ENCODE measurements around the gene VASP.

VASP gene

DNA sequence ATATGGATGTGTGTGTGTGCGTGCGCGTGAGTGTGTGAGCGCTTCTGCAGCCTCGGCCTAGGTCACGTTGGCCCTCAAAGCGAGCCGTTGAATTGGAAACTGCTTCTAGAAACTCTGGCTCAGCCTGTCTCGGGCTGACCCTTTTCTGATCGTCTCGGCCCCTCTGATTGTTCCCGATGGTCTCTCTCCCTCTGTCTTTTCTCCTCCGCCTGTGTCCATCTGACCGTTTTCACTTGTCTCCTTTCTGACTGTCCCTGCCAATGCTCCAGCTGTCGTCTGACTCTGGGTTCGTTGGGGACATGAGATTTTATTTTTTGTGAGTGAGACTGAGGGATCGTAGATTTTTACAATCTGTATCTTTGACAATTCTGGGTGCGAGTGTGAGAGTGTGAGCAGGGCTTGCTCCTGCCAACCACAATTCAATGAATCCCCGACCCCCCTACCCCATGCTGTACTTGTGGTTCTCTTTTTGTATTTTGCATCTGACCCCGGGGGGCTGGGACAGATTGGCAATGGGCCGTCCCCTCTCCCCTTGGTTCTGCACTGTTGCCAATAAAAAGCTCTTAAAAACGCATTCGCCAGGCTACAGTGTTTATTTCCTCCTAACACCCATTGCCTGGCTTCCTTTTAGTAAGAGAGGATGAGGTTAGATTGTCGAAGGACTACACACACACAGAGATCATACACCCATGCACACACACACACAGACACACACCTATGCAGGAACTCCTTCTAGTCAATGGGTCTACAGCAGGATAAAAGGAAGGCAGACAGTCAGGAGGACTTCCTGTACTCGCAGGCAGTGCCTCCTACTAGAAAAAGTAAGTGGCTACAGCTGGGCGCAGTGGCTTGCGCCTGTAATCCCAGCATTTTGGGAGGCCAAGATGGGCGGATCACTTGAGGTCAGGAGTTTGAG is 32.4 kb upstream of the VASP start:
- H3K79me2 ChIP-seq (ENCODE audit: control insufficient read depth, insufficient read depth, low read length, unreplicated experiment), result no peaks in the 10 kb centered on the region
- H3K27me3 ChIP-seq (ENCODE audit: insufficient read depth, low read length), result no peaks in the 10 kb centered on the region
- H3K27ac ChIP-seq (ENCODE audit: low read depth, low read length), result no peak overlapping the region
- no peaks in the 10 kb centered on the region for H3K36me3 ChIP-seq (ENCODE audit: insufficient read depth, low read length)
- no peak overlapping the region for H3K4me3 ChIP-seq (ENCODE audit: low read depth, low read length)
- H2AFZ ChIP-seq (ENCODE audit: low read length, unreplicated experiment), result no peak overlapping the region
- peaks cover 3% of the 10 kb centered on the region for H3K4me1 ChIP-seq (ENCODE audit: control insufficient read depth, insufficient read depth, low read length, unreplicated experiment)

DNA sequence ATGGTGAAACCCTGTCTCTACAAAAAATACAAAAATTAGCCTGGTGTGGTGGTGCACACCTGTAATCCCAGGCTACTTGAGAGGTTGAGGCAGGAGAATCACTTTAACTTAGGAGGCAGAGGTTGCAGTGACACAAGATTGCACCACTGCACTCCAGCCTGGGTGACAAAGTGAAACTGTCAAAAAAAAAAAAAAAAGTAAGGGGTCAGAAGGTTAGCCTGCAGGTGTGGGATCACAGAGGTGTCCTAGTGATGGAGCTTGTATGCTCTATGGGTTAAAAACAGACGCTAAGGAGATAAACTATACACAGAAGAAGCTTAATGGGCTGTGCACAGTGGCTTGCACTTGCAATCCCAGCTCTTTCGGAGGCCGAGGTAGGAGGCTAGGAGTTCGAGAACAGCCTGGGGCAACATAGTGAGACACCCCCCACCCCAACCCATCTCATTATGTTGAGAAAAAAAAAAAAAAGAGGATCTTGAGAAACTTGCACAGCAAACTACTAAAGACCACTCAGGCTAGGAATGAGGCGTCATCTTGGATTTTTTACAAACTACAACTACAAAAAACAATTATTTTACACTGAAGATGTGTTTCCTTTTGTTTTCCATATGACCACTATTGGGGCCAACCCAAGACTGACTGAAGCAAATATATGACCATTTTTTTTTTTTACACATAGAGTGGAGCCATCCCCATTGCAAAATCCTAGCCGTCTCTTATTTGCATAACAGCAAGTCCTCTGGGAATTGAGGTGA is 31.6 kb upstream of the VASP start:
- H3K4me3 ChIP-seq (ENCODE audit: low read depth, low read length), result no peak overlapping the region
- no peak overlapping the region for H3K27ac ChIP-seq (ENCODE audit: low read depth, low read length)
- no peaks in the 10 kb centered on the region for H3K79me2 ChIP-seq (ENCODE audit: control insufficient read depth, insufficient read depth, low read length, unreplicated experiment)
- H3K27me3 ChIP-seq (ENCODE audit: insufficient read depth, low read length), result no peaks in the 10 kb centered on the region
- peaks cover 3% of the 10 kb centered on the region for H3K4me1 ChIP-seq (ENCODE audit: control insufficient read depth, insufficient read depth, low read length, unreplicated experiment)
- no peak overlapping the region for H2AFZ ChIP-seq (ENCODE audit: low read length, unreplicated experiment)
- no peaks in the 10 kb centered on the region for H3K36me3 ChIP-seq (ENCODE audit: insufficient read depth, low read length)

DNA sequence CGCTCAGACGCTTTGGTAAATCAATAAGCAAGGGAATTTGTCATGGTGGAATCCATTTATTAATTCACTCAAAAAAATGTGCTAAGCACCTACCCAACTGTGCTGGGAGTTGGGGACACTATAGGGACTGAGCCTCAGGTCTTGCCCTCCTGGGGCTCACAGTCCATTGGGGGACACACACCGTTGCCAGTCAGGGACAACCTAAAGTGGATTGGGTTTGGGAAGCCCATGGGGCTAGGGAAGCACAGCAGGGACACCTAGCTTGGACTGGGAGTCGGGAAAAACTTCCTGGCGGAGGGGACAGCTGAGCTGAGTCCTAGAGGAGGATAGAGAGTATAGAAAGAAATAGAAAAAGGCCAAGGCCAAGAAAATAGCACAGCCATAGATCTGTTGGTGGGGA is 31.0 kb upstream of the VASP start:
- Histone ChIP-seq H3K27me3 (ENCODE audit: insufficient read depth, low read length) (no peaks in the 10 kb centered on the region), H3K4me1 (ENCODE audit: control insufficient read depth, insufficient read depth, low read length, unreplicated experiment) (peaks cover 3% of the 10 kb centered on the region), H3K79me2 (ENCODE audit: control insufficient read depth, insufficient read depth, low read length, unreplicated experiment) (no peaks in the 10 kb centered on the region), H2AFZ (ENCODE audit: low read length, unreplicated experiment) (no peak overlapping the region), H3K36me3 (ENCODE audit: insufficient read depth, low read length) (no peaks in the 10 kb centered on the region), H3K4me3 (ENCODE audit: low read depth, low read length) (no peak overlapping the region), H3K27ac (ENCODE audit: low read depth, low read length) (no peak overlapping the region)

DNA sequence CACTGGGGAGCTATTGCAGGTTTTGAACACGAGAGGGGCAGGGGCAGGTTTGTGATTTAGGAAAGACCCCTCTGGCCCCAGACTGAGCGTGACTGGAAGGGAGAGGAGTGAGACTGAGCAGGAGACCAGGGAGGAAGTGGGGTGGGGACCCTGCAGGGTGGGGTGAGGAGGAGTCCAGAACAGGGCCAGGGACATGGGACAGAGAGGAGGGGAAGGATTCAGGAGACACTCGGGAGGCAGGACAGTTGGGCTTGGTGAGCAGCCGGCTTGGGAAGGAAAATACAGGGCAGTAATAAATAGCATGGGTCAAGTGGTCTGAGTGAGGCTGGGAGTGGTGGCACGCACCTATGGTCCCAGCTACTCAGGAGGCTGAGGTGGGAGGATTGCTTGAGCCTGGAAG is 30.1 kb upstream of the VASP start:
- no peak overlapping the region for H3K4me3 ChIP-seq (ENCODE audit: low read depth, low read length)
- peaks cover 3% of the 10 kb centered on the region for H3K4me1 ChIP-seq (ENCODE audit: control insufficient read depth, insufficient read depth, low read length, unreplicated experiment)
- no peaks in the 10 kb centered on the region for H3K79me2 ChIP-seq (ENCODE audit: control insufficient read depth, insufficient read depth, low read length, unreplicated experiment)
- no peak overlapping the region for H2AFZ ChIP-seq (ENCODE audit: low read length, unreplicated experiment)
- H3K36me3 ChIP-seq (ENCODE audit: insufficient read depth, low read length), result no peaks in the 10 kb centered on the region
- H3K27me3 ChIP-seq (ENCODE audit: insufficient read depth, low read length), result no peaks in the 10 kb centered on the region
- H3K27ac ChIP-seq (ENCODE audit: low read depth, low read length), result no peak overlapping the region

DNA sequence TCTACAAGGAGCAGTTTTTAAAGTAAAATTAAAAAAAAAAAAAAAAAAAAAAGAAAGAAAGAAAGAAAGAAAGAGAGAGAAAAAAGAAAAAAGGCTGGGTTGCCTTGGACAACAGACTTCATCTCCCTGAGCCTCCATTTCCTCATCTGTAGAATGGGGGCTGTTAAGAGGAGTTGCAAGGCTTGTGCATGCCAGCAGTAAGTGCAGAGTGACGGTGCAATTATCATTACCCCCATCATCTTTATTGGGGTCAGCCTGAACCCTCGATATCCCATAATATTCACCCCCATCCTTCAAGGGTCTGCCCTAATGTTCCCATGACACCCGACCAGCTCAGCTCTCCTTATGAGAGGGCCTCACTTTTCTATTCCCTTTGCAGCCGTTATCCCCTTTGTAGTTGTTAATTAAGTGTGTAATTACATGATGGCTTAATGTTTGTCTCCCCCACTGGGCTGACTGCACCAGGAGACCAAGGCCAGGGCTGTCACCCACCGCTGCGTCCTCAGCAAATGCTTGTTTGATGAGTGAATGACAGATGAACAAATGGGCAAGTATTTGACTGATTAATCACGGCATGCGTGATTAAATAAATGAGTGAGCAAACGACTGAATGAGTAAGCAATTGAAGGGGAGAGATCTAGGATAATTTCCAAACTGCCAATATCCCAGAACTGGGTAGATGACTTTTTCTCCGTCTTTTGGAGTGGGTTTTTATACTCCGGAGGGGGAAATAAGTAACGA is 29.4 kb upstream of the VASP start:
- H2AFZ ChIP-seq (ENCODE audit: low read length, unreplicated experiment), result no peak overlapping the region
- H3K4me3 ChIP-seq (ENCODE audit: low read depth, low read length), result peak overlapping the region; percentile 78
- H3K36me3 ChIP-seq (ENCODE audit: insufficient read depth, low read length), result no peaks in the 10 kb centered on the region
- H3K27ac ChIP-seq (ENCODE audit: low read depth, low read length), result peak overlapping the region; percentile 93
- H3K79me2 ChIP-seq (ENCODE audit: control insufficient read depth, insufficient read depth, low read length, unreplicated experiment), result no peaks in the 10 kb centered on the region
- peaks cover 3% of the 10 kb centered on the region for H3K4me1 ChIP-seq (ENCODE audit: control insufficient read depth, insufficient read depth, low read length, unreplicated experiment)
- H3K27me3 ChIP-seq (ENCODE audit: insufficient read depth, low read length), result no peaks in the 10 kb centered on the region

DNA sequence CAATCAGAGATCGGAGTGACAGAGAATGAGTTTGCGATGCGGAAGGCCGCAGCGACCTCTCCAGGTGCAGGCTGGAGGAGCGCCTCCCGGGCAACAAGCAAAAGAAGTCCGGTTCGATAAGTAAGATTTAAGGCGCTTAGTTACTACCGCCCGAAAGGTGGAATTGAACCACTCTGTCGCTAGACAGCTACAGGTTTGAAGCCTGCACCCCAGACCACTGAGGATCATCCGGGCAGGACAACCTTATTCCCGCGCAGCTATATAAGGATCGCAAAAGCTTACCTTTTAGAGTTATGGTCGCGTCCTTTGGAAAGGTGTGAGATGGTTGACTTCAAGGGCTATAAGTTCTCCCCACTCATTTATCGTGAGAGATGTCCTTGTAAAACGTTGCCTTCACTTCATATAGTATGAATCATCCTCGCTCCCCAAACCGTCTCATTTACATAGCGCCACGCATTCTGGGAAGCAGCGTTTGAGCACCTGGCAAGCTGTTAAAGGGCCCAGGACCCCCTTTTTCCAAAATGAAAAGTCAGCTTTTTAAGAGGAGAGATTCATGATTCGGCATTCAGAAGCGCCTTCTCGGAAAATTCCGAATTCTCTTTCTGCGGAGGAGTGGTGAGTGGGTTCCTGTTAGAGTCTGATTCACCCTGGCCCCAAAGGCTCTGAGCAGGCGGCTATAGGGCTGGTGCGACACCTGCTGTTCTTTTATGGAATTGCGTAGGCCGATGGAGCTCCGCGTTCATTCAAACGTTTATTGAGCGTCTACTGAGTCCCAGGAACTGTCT is 28.6 kb upstream of the VASP start:
- Histone ChIP-seq H3K27ac (ENCODE audit: low read depth, low read length) (peak overlapping the region; percentile 93), H3K79me2 (ENCODE audit: control insufficient read depth, insufficient read depth, low read length, unreplicated experiment) (no peaks in the 10 kb centered on the region), H3K4me1 (ENCODE audit: control insufficient read depth, insufficient read depth, low read length, unreplicated experiment) (peaks cover 3% of the 10 kb centered on the region), H3K36me3 (ENCODE audit: insufficient read depth, low read length) (no peaks in the 10 kb centered on the region), H3K27me3 (ENCODE audit: insufficient read depth, low read length) (no peaks in the 10 kb centered on the region), H2AFZ (ENCODE audit: low read length, unreplicated experiment) (peak overlapping the region; percentile 49), H3K4me3 (ENCODE audit: low read depth, low read length) (peak overlapping the region; percentile 78)

DNA sequence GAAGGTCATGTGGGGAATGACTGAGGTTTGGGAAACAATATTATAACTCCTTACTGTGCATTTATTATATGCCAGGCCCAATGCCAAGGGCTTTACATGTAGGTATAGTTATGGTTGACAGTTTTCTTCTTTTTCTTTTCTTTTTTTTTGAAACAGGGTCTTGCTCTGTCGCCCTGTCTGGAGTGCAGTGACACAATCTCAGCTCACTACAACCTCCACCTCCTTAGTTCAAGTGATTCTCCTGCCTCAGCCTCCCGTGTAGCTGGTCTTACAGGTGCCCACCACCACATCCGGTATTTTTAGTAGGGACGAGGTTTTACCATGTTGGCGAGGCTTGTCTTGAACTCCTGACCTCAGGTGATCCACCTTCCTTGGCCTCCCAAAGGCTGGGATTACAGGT is 24.2 kb upstream of the VASP start:
- H3K4me3 ChIP-seq (ENCODE audit: low read depth, low read length), result no peak overlapping the region
- peaks cover under 1% of the 10 kb centered on the region for H3K4me1 ChIP-seq (ENCODE audit: control insufficient read depth, insufficient read depth, low read length, unreplicated experiment)
- H3K36me3 ChIP-seq (ENCODE audit: insufficient read depth, low read length), result no peaks in the 10 kb centered on the region
- no peaks in the 10 kb centered on the region for H3K27me3 ChIP-seq (ENCODE audit: insufficient read depth, low read length)
- no peaks in the 10 kb centered on the region for H3K79me2 ChIP-seq (ENCODE audit: control insufficient read depth, insufficient read depth, low read length, unreplicated experiment)
- H2AFZ ChIP-seq (ENCODE audit: low read length, unreplicated experiment), result no peak overlapping the region
- no peak overlapping the region for H3K27ac ChIP-seq (ENCODE audit: low read depth, low read length)

DNA sequence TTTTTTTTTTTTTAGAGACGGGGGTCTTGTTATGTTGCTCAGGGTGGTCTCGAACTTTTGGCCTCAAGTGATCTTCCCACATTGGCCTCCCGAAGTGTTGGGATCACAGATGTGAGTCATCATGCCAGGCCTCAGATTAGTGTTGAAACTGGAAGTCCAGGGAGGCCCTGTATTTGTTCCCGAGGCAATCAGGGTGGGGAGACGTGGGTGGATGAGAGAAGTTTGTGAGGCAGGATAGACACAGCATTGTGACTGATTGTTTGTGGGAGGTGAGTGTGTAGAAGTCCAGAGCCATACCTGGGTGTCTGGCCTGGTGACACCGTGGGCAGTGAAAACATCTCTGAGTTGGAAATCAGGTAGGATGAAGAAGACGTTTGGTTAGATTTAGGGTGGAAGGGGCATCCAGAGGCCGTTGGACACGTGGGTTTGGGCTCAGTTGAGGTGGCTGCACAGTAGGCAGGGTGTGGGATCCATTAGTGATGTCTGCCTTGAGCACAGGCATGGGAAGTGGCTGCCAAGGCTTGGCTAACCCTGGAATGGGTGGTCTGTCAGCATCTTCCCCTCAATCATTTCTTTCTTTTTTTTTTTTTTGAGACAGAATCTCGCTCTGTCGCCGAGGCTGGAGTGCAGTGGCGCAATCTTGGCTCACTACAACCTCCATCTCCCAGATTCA is 22.9 kb upstream of the VASP start:
- Histone ChIP-seq H2AFZ (ENCODE audit: low read length, unreplicated experiment) (no peak overlapping the region), H3K79me2 (ENCODE audit: control insufficient read depth, insufficient read depth, low read length, unreplicated experiment) (no peaks in the 10 kb centered on the region), H3K27ac (ENCODE audit: low read depth, low read length) (no peak overlapping the region), H3K4me3 (ENCODE audit: low read depth, low read length) (no peak overlapping the region), H3K36me3 (ENCODE audit: insufficient read depth, low read length) (no peaks in the 10 kb centered on the region), H3K27me3 (ENCODE audit: insufficient read depth, low read length) (no peaks in the 10 kb centered on the region), H3K4me1 (ENCODE audit: control insufficient read depth, insufficient read depth, low read length, unreplicated experiment) (no peaks in the 10 kb centered on the region)

DNA sequence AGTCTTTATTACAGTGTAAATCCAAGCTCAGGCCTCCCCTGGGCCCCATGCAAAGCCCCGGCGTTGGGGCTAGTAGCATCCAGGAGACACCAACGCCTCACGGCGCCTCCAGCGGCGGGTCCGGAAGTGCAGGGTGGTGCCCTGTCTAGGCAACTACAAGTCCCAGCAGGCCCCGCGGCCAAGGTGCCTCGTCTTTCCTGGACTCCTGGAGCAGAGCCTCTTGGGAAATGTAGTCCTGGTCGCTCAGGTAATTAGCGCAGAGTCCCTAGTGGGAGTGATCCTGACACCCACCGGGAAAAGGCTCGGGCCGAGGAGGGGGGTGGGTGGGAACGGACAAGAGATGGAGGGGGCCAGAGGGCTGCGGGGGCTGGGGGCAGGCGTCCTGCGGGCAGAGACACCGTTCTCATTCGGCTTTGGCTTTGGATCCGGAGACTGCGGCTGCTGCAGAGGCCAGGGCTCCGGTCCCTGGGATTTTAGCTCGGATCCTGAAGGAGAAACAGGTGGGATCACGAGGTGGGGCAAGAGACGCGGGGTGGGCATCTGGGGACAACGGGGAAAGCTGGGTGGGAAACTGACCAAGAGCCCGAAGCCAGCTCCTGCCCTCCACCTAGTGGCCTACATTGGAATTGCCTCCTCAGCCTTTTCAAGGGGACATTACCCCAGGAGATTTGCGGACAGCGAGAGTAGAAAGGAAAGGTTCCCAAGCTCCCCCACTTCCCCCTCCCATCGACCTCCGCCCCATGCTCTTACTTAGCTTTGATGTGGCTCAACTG is 21.8 kb upstream of the VASP start:
- H3K79me2 ChIP-seq (ENCODE audit: control insufficient read depth, insufficient read depth, low read length, unreplicated experiment), result no peaks in the 10 kb centered on the region
- peak overlapping the region; percentile 75 for H2AFZ ChIP-seq (ENCODE audit: low read length, unreplicated experiment)
- H3K27ac ChIP-seq (ENCODE audit: low read depth, low read length), result no peak overlapping the region
- H3K36me3 ChIP-seq (ENCODE audit: insufficient read depth, low read length), result no peaks in the 10 kb centered on the region
- H3K27me3 ChIP-seq (ENCODE audit: insufficient read depth, low read length), result no peaks in the 10 kb centered on the region
- H3K4me3 ChIP-seq (ENCODE audit: low read depth, low read length), result peak overlapping the region; percentile 74
- H3K4me1 ChIP-seq (ENCODE audit: control insufficient read depth, insufficient read depth, low read length, unreplicated experiment), result no peaks in the 10 kb centered on the region
